Tibial artery (tissue), 4 donors: ENCODE results near the gene NADSYN1.

Source experiments
- DNase-seq, 2 donors: peaks; one replicate each; pipeline ENCODE4 v3.0.0-alpha.2; 2019
- H3K27ac ChIP-seq, 2 donors: fragments of 200-600 bp; sonication (generic) in 1 of 2; 1 replicate in 1 of 2; 2 replicates in 1 of 2; pipeline ENCODE4 v1.5.1; 2018 to 2019; ENCODE audit warnings: mild to moderate bottlenecking in 1 of 2
- H3K27me3 ChIP-seq, 2 donors: fragments of 200-600 bp; sonication (generic) in 1 of 2; one replicate each; pipeline versions ENCODE4 v1.5.1 to v1.6.0; 2016 to 2019
- H3K36me3 ChIP-seq, 3 donors: fragments of 200-600 bp; sonication (generic) in 2 of 3; one replicate each; pipeline ENCODE4 v1.5.1; 2016 to 2019; ENCODE audit warnings: mild to moderate bottlenecking in 2 of 3
- H3K4me1 ChIP-seq, 4 donors: fragments of 200-600 bp; sonication (generic) in 2 of 4; 1 replicate in 3 of 4; 2 replicates in 1 of 4; pipeline ENCODE4 v1.5.1; 2016 to 2019
- H3K4me3 ChIP-seq, 2 donors: fragments of 200-600 bp; sonication (generic) in 1 of 2; 1 replicate in 1 of 2; 2 replicates in 1 of 2; pipeline ENCODE4 v1.5.1; 2018 to 2019; ENCODE audit warnings: mild to moderate bottlenecking in 2 of 2
- H3K9me3 ChIP-seq, 3 donors: fragments of 200-600 bp; sonication (generic) in 1 of 3; one replicate each; pipeline ENCODE4 v1.5.1; 2016 to 2019
- CTCF ChIP-seq, 2 experiments: fragments of 200-600 bp in 1 of 2; fragments of 450-650 bp in 1 of 2; IDR thresholded peaks; one replicate each; pipeline ENCODE4 v1.5.1; 2017 to 2019; ENCODE audit warnings: antibody characterized with exemption in 2 of 2, mild to moderate bottlenecking in 1 of 2, moderate library complexity in 1 of 2
- intact Hi-C: fragments of 100-400 bp; cut with DNase I; formaldehyde crosslinking; loops from one replicate; pipeline ENCODE4 v1.15.0; 2023; ENCODE audit warnings: low total_unique reads

The NADSYN1 gene

DNA sequence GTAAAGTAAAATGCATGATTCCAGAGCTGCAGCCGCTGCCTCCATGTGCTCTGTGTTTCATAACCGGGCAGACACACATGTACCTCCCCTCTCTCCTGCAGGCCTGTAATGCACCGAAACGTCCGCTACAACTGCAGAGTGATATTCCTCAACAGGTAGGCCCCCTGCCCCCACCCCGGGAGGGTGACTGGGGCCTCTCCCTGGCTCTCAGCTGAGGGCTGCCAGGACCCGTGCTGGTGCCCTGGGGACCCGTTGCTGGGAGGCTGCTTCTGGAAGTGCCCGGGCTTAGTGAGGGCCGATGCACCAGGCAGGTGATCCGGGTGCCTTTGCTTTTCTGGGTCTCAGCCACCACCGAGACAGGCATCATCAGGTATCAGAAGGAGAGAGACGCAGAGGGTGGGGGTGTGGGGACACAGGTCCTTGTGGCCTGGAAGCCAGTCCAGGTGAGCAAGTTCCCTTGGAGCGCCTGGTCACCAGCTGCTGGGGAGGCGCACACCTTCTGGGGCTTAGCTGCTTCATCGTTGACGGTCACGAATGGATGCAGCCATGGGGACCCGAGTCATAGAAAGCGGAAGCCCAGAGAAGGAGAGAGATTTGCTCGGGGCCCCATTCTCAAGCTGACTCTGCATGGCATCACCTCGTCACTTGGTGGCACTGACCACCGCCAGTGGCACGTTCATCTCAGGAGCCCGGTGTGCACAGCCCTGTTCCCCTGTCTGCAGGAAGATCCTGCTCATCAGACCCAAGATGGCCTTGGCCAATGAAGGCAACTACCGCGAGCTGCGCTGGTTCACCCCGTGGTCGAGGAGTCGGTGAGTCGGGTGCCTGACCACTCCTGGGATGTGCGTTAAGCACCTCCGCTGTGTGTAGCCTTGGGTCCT lies 10.6 kb downstream of the NADSYN1 start:
- intact Hi-C loops: no loop called here
- no peaks in the 10 kb centered on the region for H3K9me3 ChIP-seq
- H3K27me3 ChIP-seq: no peaks in the 10 kb centered on the region
- TF ChIP-seq CTCF (IDR thresholded peaks at IDR 0.05): no peak
- DNase-seq: no peak
- H3K4me3 ChIP-seq: no peak overlapping the region
- no peaks in the 10 kb centered on the region for H3K4me1 ChIP-seq
- no peak overlapping the region for H3K27ac ChIP-seq
- H3K36me3 ChIP-seq: peaks cover 32 to 85% (median 63%) of the 10 kb centered on the region in 3 donors

DNA sequence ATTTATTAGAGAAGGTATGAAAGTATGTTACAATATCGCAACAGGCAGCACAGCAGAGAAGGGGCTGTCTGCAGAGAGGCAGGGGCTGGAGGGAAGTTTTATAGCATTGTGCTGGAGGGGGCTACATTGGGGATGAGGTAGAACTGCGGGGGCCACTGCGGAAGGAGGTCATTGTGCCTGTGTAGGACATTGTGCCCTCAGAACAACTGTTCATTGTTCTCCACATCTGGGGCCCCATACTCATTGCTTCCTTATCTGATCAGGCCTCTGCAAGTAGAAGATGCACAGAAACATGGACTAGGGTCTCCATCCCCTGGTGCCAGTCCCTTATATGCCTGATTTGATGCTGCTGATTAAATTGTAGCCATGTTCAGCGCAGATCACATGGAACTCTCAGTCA lies 12.1 kb downstream of the NADSYN1 start:
- peaks cover 17 to 70% (median 48%) of the 10 kb centered on the region in 3 donors for H3K36me3 ChIP-seq
- intact Hi-C loops: no loop called here
- no peak for DNase-seq

GRCh38 chr11:71466358-71466757 lies 13.4 kb downstream of the NADSYN1 start:
- Histone ChIP-seq H3K27ac (no peak overlapping the region), H3K9me3 (no peaks in the 10 kb centered on the region), H3K4me3 (no peak overlapping the region), H3K4me1 (no peaks in the 10 kb centered on the region), H3K27me3 (no peaks in the 10 kb centered on the region), H3K36me3 (peaks cover 4 to 63% (median 39%) of the 10 kb centered on the region in 3 donors)
- DNase-seq: no peak
- no peak for TF ChIP-seq CTCF (IDR thresholded peaks at IDR 0.05)
- intact Hi-C loops: no loop called here

More for the DNA sequence above, 12.1 kb downstream of the NADSYN1 start:
- Histone ChIP-seq H3K27ac (no peak overlapping the region), H3K27me3 (no peaks in the 10 kb centered on the region), H3K4me3 (no peak overlapping the region), H3K9me3 (no peaks in the 10 kb centered on the region), H3K4me1 (no peaks in the 10 kb centered on the region)
- no peak for TF ChIP-seq CTCF (IDR thresholded peaks at IDR 0.05)

DNA sequence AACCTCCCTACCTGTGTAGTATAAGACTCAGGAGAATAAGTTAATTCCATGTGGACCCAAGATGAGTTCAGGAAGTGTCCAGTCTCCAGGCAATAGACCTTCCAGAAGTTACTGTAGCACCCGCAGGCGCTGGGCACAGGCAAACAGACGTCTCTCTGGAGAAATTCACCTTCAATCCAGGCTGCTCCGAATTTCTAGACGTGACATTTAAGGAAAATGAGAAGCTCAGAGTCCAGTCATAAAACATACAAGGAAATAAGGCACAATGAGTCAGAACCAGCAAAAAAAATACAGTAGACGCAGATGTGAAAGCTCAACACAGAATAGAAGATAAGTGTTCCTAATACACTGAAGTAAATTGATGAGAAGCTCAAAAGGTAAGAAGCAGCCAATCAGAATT lies 14.2 kb downstream of the NADSYN1 start:
- no peak for TF ChIP-seq CTCF (IDR thresholded peaks at IDR 0.05)
- H3K4me3 ChIP-seq: no peak overlapping the region
- no peaks in the 10 kb centered on the region for H3K4me1 ChIP-seq
- H3K27ac ChIP-seq: no peak overlapping the region
- intact Hi-C loops: no loop called here
- DNase-seq: no peak
- H3K9me3 ChIP-seq: no peaks in the 10 kb centered on the region
- no peaks in the 10 kb centered on the region for H3K27me3 ChIP-seq
- peaks cover 4 to 63% (median 32%) of the 10 kb centered on the region in 3 donors for H3K36me3 ChIP-seq

- TF ChIP-seq CTCF (IDR thresholded peaks at IDR 0.05): no peak
- H3K36me3 ChIP-seq: peaks cover 36 to 67% (median 49%) of the 10 kb centered on the region in 3 donors
- H3K9me3 ChIP-seq: no peaks in the 10 kb centered on the region
- DNase-seq: peak in 1 of 2 donors; percentile 15
- intact Hi-C loops: no loop called here
- H3K4me3 ChIP-seq: no peak overlapping the region
- H3K27ac ChIP-seq: no peak overlapping the region
- no peaks in the 10 kb centered on the region for H3K27me3 ChIP-seq
- H3K4me1 ChIP-seq: no peaks in the 10 kb centered on the region
Measured at GRCh38 chr11:71470946-71471345, 17.9 kb downstream of the NADSYN1 start.
